Measurements from ENCODE around the gene ENTR1.

GRCh38 chr9:136442265-136442664, 31.9 kb upstream of the ENTR1 start:
- TF ChIP-seq CTCF (IDR thresholded peaks at IDR 0.05) (no peak), POLR2A (IDR thresholded peaks at IDR 0.05) (no peak)

All from uterus (tissue), 2 donors.